Retinal pigment epithelial cell (primary cell): ENCODE results near the gene NUDCD3.

ENCODE experiments used
- DNase-seq: peaks from one replicate; pipeline ENCODE4 v3.0.0-alpha.2; 2010; ENCODE audit warnings: low read depth
- H3K4me3 ChIP-seq: 2 replicates; pipeline ENCODE4 v1.5.1; 2011; ENCODE audit warnings: mild to moderate bottlenecking, low read length, control low read depth, moderate library complexity
- CTCF ChIP-seq: conservative IDR thresholded peaks from 2 replicates; pipeline ENCODE4 v1.5.1; 2011; ENCODE audit warnings: low read depth, low read length, control low read depth, inconsistent platforms

Gene NUDCD3

GRCh38 chr7:44377681-44378421 lies 112.6 kb downstream of the NUDCD3 start:
- H3K4me3 ChIP-seq = no peak overlapping the region
- no peak for TF ChIP-seq CTCF
- DNase-seq = no peak

- no peak overlapping the region for H3K4me3 ChIP-seq
- TF ChIP-seq CTCF = no peak
- no peak for DNase-seq
Observed at GRCh38 chr7:44377134-44377463, 113.4 kb downstream of the NUDCD3 start.

GRCh38 chr7:44376429-44377133 lies 113.9 kb downstream of the NUDCD3 start:
- no peak for TF ChIP-seq CTCF
- H3K4me3 ChIP-seq = no peak overlapping the region
- DNase-seq = no peak

- no peak for DNase-seq
- no peak overlapping the region for H3K4me3 ChIP-seq
- TF ChIP-seq CTCF = no peak
Observed at GRCh38 chr7:44375926-44376342, 114.5 kb downstream of the NUDCD3 start.

GRCh38 chr7:44375236-44375699 lies 115.2 kb downstream of the NUDCD3 start:
- DNase-seq = no peak
- H3K4me3 ChIP-seq = no peak overlapping the region
- peak; percentile 48 for TF ChIP-seq CTCF

- no peak for TF ChIP-seq CTCF
- DNase-seq = no peak
- H3K4me3 ChIP-seq = no peak overlapping the region
Observed at GRCh38 chr7:44374007-44374763, 116.3 kb downstream of the NUDCD3 start.
